GM19467 (cell line): ENCODE measurements around the gene BCOR.

Experiments used
- ATAC-seq: cut with Tn5 transposase; IDR thresholded peaks from one replicate; pipeline ENCODE4 v1.9.1; 2021; ENCODE audit warnings: mild to moderate bottlenecking, moderate library complexity; ENCODE audit not compliant: unreplicated experiment

Gene BCOR

DNA sequence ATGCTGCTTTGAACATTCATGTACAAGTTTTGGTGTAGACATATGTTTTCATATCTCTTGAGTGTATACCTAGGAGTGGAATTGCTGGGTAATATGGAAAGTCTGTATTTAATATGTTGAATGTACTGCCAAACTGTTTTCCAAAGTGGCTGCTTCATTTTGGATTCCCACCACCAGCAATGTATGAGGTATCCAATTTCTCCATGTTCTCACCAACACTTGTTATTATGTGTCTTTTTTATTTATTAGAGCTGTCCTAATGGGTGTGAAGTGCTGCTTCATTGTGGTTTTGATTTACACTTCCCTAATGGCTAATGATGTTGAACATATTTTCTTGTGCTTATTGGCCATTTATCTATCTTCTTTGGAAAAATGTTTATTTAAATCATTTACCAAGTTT lies 60.4 kb downstream of the BCOR start:
- no peak for ATAC-seq

DNA sequence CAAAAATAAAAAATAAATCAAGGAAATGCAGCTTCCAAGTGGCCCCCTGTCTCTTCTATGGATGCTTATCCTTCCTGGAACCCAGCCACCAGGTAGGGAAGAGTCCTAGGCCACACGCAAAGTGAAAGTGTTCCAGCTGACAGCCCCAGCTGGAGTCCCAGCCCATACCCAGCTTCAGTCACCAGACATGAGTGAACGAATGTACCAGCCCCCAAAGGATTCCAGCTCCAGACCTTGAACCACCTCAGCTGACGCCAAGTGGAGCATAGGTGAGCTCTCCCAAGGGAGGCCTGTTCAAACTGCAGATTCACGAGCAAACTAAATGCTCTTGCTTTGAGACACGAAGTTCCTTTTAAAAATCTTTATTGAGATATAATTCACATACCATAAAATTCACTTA lies 62.0 kb downstream of the BCOR start:
- no peak for ATAC-seq

DNA sequence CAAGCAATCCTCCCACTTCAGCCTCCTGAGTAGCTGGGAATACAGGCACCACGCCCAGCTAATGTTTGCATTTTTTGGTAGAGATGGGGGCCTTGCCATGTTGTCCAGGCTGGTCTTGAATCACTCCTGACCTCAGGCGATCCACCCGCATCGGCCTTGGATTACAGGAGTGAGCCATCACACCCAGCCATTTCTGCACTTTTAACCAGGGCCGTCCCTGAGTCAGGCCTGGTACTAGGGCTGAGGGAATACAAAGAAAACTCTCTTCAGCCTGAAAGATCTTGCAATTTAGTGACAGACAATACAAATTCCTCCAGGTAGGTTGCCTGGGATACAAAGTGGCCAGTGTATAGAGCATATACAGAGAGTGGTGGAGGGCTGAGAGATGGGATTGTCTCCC lies 65.8 kb downstream of the BCOR start:
- no peak for ATAC-seq

DNA sequence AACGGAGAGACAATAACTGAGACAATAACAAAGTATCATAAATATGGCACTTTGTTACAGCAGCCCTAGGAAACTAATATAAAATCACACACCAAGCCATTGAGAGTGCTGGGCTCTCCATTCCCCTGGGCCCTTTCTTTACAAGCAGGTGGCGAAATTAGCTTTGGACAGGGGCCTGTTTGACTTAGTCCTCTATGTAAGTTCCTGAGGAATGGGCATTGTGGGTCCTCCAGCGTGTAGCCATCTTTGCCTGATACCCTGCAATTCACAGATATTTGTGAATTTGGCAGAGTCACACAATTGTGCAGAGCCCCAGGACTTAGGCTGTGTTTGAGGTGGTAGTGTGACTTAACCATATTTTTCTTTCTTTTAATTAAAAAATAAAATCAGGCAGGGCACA lies 67.6 kb downstream of the BCOR start:
- ATAC-seq: no peak

DNA sequence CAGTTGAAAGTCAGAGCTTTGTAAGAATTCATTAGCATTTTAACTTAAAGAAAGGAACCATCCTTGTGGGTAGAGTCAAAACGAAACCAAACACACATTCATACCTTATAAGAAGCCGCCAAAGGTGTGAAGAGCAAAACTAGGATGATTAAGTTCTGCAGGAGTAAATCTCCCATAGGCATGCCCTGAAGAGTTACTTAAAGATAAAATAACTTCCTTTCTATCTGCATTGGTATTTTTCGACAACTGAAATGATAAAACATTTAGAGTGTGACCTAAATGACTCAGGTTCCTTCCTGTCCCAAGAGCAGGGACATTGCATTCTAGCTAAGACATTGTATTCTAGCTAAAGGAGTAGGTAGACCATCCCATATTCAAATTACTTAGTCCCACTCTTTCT lies 75.3 kb downstream of the BCOR start:
- no peak for ATAC-seq

DNA sequence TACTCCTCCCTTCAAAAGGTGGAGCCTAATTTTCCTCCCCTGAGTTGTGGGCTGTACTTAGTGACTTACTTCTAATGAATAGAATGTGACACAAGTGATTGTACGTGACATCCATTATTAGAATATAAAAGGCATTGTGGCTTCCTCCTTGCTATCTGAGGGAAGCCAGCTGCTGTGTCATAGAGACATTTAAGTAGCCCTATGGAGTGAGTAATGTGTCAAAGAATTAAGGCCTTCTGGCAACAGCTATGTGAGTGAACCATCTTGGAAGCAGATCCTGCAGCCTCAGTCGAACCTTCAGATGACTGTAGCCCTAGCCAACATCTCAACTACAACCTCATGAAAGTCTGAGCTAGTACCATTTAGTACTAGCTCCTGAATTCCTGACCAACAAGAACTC lies 76.1 kb downstream of the BCOR start:
- ATAC-seq: no peak

DNA sequence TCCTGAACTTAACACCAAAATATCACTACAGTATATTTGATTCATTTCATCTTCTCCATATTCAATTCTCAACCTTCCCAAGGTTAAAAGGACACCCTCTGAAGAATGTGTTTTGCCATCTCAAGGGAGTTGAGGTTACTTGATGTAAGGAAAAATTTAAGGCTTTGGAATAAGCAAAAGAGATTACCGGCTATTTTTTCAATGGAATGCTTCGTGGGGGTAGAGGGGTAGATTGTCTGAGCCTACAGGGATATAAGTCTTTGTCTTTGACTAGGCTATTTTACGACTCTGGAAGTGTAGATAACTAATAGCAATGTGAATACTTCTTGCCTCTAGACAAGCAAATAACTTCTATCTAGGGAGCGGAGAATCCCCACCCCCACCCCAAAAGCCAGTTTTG lies 78.2 kb downstream of the BCOR start:
- no peak for ATAC-seq

DNA sequence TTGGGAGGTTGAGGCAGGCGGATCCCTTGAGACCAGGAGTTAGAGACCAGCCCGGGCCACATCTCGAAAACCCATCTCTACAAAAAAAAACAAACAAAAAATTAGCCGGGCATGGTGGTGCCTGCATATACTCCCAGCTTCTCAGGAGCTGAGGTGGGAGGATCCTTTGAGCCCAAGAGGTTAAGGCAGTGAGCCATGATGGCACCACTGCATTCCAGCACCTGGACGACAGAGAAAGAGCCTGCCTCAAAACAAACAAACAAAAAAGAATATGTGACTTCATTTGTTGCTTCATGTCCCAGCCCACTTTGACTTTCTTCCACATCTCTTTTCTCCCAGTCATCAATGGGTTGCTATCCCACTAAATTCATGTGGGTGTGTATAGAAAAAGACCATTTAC lies 79.7 kb downstream of the BCOR start:
- no peak for ATAC-seq

DNA sequence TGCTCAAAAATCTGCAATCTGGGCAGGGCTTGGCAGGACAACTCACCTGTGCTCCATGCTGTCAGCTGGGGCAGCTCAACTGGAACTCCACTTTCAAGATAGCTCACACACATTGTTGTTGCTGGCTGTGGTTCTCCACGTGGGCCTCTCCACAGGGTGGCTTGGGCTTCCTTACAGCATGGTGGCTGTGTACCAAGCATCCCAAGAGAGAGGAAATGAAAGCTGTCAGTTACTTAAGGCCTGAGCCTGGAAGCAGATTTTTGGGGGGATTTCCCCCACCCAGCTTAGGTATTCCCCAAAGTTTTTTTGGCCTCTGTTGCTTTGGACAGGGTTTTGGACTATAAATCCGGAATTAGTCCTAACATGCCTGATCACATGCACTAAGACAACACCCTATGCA lies 81.0 kb downstream of the BCOR start:
- ATAC-seq: no peak

DNA sequence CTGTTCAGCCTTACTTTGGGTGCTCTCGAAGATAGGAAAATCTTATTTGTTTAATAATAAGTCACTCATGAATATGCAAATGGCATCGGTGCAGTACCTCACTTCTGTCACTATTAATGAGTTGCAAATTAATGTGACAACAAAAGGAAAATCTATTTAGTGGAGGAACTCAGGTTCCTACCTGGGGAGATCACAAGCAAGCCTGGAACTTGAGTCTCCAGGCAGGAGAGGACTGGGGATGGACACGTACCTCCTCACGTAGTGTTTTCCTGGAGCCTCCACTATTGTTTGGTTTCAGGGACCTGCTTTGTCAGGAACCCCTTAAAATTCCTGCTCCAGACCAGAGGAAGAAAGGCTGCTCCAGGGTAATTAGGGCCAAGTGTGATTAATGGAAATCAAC lies 82.1 kb downstream of the BCOR start:
- ATAC-seq: no peak

DNA sequence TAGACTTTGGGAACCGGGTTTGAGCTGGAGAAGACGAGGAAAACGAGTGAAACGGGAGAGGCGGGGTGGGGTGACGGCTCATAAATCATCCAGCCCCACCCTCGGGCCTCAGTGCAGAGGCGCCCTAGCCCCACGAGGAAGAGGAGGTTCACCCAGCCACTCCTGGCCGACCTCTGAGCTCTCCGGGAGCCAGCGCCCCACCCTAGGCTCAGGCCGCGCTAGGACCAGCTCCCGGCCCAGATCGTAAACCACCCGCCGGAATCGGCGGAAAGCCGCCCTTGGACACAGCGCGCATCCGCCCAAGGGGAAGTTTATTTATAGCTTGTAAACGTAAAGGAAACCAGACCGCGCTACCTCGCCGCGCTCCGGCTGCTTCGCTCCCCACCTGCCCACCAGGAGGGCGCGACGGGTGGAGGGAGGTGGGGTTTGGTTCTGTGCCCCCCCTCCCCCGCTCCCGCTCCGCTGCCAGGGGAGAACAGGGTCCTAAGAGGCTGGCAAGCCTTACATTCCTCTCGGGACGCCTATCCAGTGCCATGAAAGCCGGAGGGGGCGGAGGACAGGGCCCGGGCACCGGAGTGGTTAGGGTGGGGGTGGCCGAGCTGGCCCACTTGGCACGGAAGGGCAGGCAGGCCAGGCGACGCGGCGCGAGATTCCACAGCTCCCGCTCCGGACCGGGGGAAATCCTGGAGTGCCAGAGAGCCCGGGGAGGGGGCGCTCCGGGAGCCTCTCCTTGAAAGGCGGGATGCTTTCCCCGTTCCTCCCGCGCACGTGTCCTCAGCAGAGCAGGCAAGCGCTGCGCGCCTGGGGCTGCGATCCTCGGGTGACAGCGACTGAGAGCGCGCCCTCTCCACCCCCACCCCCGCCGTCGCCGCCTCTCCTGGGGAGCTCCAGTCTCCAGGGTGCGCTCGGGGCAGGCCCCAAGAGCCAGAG lies 84.2 kb downstream of the BCOR start:
- no peak for ATAC-seq

DNA sequence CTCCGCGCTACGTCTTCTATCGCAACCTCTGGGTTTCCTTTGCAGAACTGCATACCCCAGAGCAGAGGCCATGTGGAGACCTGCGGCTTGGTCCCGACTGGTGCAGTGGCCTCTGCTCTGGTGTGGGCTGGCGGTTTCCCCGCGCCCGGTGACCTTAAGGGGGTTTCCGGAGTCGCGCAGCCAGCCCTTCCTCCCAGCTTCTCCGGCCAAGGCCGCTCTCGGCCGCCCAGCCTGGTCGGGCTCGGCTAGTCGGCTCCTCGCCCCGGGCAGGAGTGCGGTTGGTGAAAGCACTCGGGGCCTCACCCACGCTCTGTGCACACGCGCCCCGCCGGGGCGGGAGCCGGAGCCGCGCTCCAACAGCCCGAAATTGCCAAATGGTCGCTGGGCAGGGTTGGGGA lies 84.9 kb downstream of the BCOR start:
- no peak for ATAC-seq

DNA sequence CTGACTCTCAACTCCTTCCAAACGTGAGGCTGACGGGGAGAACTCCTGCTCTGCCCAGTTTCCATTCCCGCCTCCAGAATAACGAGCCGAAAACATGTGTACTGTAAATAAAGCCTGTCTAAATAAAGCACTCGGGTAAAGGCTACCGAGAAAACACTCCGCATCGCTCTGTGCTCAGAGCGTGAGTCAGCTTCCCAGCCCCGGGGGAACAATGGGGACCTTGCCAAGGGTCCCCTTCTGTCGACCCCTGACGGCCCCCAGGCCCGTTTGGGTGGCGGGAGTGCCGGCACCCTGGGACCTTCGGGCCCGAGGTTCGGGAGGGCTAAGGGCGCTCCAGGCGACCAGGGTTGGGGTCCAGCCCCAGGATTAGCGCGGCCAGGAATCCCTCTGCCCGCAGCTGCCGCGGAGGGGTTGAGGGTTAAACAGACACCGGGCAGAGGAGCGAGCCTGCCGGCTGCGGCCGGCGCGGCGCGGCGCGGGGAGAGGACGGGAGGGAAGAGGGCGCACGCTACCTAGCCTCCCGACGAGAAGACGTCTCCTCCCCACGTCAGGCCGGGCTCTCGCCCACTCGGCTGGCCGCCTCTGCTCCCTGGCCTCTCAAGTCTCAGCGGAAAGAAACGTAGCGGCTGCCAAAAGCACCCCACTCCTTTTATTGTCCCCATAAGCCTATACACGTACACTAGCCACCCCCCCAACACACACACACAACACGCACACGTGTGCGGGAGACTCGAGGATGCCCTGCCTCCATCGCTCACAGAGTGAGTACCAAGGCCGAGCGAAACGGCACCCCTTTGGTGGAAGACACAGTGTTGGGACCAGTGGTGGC lies 85.5 kb downstream of the BCOR start:
- ATAC-seq: no peak

DNA sequence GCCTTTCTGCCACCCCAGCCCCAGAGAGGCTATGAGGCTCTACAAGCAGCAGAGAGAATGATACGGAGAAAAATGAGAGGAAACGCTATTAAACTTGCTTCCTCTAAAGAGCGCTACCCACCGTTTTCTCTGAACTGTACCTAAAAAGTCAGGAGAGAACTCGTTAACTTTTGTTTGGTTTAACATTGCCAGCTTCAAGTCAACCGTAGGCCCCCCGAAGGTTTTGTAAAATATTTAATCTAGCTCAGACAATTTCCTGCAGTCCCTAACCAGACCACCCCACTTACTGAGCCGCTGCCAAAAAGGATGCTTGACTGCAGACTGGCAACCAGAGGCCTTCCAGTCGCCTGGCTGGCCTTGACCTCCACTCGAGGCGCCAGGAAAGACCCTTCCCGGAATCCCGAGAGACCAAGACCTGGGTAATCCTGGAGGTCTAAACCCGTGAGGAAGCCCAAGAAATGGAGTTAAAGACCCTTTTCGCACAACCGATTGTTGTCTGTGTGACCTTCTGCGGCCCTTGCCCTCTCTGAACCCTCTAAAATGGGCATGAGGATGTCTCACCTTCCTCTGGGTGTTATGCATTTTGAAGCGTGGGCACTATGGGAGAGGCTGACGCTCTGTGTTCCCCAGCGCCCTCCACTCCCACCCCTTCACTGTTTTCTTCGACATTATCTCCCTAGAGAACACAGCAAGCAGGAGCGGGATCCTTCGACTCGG lies 86.3 kb downstream of the BCOR start:
- no peak for ATAC-seq

DNA sequence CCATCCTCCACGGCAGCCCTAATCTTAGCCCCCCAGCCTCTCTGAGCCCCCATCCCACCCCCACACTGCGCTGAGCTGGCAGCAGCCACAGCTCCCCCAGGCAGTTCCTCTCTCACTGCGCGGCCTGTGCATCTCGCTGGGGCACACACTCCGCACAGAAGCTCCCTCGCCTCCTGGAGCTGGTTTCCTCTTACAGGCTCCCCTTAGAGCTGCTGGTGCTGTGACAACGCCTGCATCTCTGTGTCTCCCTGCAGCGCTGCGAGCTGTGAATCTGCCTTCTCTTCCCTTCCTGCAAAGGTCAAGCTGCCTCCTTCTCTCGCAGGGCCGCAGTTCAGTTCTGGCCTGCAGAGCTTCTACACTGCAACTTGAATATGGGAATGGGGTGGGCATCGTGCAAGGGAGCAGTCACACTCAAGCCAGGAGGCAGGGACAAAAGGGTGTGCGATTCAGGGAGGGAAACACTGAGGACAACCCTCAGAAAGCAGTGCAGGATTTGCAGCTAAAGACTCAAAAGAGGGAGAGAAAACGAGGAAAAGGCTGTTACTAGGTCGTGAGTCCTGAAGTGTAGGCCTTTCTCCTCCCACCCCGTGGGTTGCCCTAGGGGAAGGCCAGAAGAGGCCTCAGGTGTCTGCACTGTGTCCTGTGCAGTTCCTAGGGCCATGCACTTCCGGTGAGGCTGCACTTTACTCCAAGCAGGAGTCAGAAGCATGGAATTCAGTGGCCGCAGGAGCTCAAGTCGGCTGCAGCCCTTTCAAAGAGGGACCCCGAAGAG lies 87.0 kb downstream of the BCOR start:
- ATAC-seq: no peak

DNA sequence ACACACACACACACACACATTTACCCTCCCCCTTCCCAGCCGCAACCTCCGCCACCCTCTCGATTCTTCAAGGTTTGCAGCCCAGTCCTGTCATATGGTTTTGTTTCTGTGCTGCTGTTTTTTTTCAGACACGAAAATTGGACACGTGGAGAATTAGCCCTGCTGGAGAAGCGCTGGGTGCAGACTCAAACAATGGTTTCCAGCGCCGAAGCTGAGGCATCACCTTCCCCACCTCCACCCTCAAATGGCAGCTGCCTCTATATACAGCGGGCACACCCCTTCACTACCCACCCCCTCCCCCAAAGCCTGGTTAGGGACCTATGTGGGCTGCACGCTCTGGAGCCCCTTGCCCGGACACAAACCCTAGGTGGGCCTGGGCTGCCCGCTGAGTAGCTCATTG lies 87.9 kb downstream of the BCOR start:
- no peak for ATAC-seq

DNA sequence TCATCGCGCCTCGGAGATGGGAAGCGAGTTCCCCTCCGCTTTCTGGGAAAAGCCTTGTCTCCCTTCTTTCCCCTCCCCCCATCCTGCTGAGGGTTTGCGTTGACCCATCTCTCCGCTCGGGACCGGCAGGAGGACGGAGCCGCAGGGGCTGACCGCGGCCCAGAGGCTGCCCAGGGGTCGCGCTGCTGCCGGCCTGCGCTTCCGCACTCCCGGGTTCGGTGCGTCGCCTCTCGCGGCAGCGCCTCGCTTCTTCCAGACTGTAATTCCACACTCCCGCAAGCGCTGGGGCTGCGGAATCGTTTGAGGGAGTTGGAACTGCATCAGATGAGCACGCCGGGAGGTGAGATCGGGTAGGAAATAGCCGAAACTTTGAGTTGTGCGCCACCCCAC lies 88.3 kb downstream of the BCOR start:
- ATAC-seq: no peak

DNA sequence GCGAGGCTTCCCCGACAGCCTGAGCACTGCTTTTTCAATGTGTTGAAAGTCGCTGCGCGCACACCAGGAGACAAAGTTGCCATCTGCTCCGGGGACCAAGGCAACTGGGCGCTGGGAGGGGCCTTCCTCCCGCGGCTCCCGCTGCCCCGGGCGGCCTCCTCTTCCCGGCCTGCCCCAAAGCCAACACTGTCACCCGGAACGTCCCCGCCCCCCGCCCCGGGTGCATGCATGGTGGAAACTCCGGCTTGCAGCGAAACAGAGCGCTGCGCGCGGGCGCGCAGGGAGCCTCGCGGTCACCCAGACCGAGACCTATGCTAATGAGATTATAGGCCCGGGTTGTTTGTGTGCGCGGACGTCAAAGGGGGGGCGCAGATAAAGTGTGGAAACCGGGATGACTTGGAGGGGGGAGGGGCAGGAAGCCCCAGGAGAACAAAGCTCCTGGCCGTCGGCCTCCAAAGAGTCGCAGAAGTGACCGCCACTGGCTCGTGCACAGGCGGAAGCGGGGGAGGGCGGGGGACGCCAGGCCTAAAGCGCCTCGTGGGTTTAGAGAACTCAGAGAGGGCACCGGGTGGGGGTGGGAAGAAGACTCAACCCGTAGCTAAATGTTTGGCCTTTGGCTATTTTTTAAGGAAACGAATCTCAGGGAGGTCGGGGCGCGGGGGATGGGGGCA lies 88.8 kb downstream of the BCOR start:
- ATAC-seq: no peak

DNA sequence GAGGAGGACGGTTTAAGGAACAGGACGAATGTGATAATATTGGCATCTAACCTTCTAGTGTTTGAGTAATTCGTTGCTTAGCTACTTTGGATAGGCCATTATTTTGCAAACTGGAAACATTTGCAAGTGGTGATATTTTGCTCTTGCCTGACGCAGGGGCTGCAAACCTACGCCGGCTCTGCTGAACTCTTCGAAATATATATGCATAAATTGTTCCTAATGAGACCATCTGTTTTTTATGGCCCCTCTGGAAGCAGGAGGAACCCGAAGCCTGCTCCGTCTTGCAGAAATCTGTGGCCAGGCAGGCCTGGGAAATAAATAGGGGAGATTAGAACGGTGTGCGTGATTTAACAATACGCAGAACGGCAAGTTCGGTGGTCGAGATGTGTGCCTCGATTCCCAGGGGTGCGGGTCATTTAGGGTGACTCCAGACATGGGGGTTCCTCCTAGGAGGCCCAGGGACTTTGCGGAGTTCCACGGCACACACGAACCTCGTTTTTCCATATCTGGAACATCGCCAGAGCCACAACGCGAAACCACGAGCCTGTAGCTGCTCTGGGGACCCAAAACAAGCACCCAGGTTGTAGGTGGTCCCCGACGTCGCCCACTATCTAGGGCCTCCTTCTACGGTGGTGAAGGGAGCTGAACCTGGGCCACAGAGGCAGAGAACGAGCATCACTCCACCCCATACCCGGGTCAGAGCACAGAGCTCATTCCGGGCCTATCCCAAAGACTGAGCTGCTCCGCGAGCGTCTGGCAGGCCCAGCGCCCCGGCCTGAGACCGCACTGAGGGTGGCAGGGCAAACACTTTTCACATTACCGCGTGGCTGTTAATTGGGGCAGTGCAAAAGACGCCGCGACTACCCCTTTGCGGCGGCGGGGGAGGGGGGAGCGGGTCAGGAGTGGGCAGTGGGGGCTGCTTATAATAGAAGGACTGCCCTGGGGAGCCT lies 89.7 kb downstream of the BCOR start:
- no peak for ATAC-seq
